SK-N-MC (cell line): ENCODE data around the gene PPIP5K2.

Experiments used
- EZH2 ChIP-seq: fragments of 200-600 bp; sonication (generic); IDR thresholded peaks from one replicate; pipeline ENCODE4 v1.6.1; 2017; ENCODE audit warnings: antibody characterized with exemption
- FOXP2 ChIP-seq: optimal IDR thresholded peaks from 2 replicates; pipeline ENCODE3; 2011; ENCODE audit warnings: mild to moderate bottlenecking, moderate library complexity; ENCODE audit not compliant: insufficient read depth; ENCODE audit errors: extremely low read length, control extremely low read depth

DNA sequence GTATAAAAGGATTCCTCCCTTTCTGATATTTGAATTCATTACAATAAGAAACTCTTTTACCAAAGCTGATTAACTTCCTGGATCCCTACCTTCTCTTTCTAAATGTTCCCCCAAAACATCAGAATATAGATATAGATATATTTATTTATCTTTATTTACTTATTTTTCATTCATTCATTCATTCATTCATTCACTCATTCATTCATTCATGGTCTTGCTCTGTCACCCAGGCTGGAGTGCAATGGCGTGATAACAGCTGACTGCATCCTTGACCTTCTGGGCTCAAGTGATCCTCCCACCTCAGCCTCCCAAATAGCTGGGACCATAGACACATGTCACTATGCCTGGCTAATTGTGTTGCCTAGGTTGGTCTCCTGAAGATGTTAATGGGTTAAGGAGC, 30.8 kb upstream of the PPIP5K2 start:
- TF ChIP-seq FOXP2 (no peak), EZH2 (no peak)
